ENCODE measurements around the gene ZNF236.

Gene ZNF236

GRCh38 chr18:76791642-76792041 lies 30.7 kb upstream of the ZNF236 start:
- no peak for TF ChIP-seq CTCF (IDR thresholded peaks at IDR 0.05; ENCODE audit: insufficient read depth, missing control alignments)
- DNase-seq (ENCODE audit: insufficient read length, low spot score) (no peak), FAIRE-seq (peak; percentile 81)

- DNase-seq (ENCODE audit: insufficient read length, low spot score), result no peak
- no peak for TF ChIP-seq CTCF (IDR thresholded peaks at IDR 0.05; ENCODE audit: insufficient read depth, missing control alignments)
- FAIRE-seq, result no peak
Observed at GRCh38 chr18:76794326-76794725, 28.0 kb upstream of the ZNF236 start.

- TF ChIP-seq CTCF (IDR thresholded peaks at IDR 0.05; ENCODE audit: insufficient read depth, missing control alignments), result peak; percentile 62
- DNase-seq (ENCODE audit: insufficient read length, low spot score), result peak; percentile 98
- no peak for FAIRE-seq
Observed at GRCh38 chr18:76801567-76802505, 20.5 kb upstream of the ZNF236 start.

GRCh38 chr18:76803413-76803812 lies 18.9 kb upstream of the ZNF236 start:
- DNase-seq (ENCODE audit: insufficient read length, low spot score), result no peak
- FAIRE-seq, result no peak
- TF ChIP-seq CTCF (IDR thresholded peaks at IDR 0.05; ENCODE audit: insufficient read depth, missing control alignments), result no peak

- TF ChIP-seq CTCF (IDR thresholded peaks at IDR 0.05; ENCODE audit: insufficient read depth, missing control alignments), result peak; percentile 91
- peak; percentile 96 for DNase-seq (ENCODE audit: insufficient read length, low spot score)
- peak; percentile 99 for FAIRE-seq
Observed at GRCh38 chr18:76803814-76804213, 18.5 kb upstream of the ZNF236 start.

- no peak for FAIRE-seq
- no peak for DNase-seq (ENCODE audit: insufficient read length, low spot score)
- no peak for TF ChIP-seq CTCF (IDR thresholded peaks at IDR 0.05; ENCODE audit: insufficient read depth, missing control alignments)
Observed at GRCh38 chr18:76805221-76805620, 17.1 kb upstream of the ZNF236 start.

GRCh38 chr18:76806301-76806700 lies 16.1 kb upstream of the ZNF236 start:
- DNase-seq (ENCODE audit: insufficient read length, low spot score), result no peak
- FAIRE-seq, result no peak
- no peak for TF ChIP-seq CTCF (IDR thresholded peaks at IDR 0.05; ENCODE audit: insufficient read depth, missing control alignments)
